ENCODE results near the gene OR10H5. TPM values are rescaled to one million over a fixed set of nuclear protein-coding genes. Genes with fewer than 3 reads are reported as not detected.

OR10H5 gene
- total and polyA plus RNA-seq, 2 of the 13 experiments (the other 11 are each of a cell fraction or from before 2014, with no cell fraction given) = not detected

- 0 out of 2 replicates have a peak, but pooled peaks have one; percentile 26 for TF ChIP-seq BRF2 (CRISPR knock-in tag; IDR thresholded peaks at IDR 0.05)
- TF ChIP-seq ZNF646 (CRISPR knock-in tag; IDR thresholded peaks at IDR 0.05) = peak; percentile 25; the same call in 1 of the 2 replicates
- TF ChIP-seq KAT8 (CRISPR knock-in tag; IDR thresholded peaks at IDR 0.05) = peak; percentile 91
- 0 out of 2 replicates have a peak, but pooled peaks have one; percentile 60 for TF ChIP-seq ZNF704 (CRISPR knock-in tag; IDR thresholded peaks at IDR 0.05; ENCODE audit: borderline replicate concordance)
- peak; percentile 51; the same call in 1 of the 2 replicates for TF ChIP-seq ZNF547 (CRISPR knock-in tag; IDR thresholded peaks at IDR 0.05)
- peak; percentile 82; the same call in 1 of the 2 replicates for TF ChIP-seq PCBP1 (IDR thresholded peaks at IDR 0.05; ENCODE audit: borderline replicate concordance, low read depth, low read length)
- TF ChIP-seq CEBPZ (IDR thresholded peaks at IDR 0.05; ENCODE audit: low read length) = no peak
- TF ChIP-seq ZNF616 (CRISPR knock-in tag; IDR thresholded peaks at IDR 0.05; ENCODE audit: low read depth) = 0 out of 2 replicates have a peak, but pooled peaks have one; percentile 51
- TF ChIP-seq REST (IDR thresholded peaks at IDR 0.05; ENCODE audit: borderline replicate concordance in 1 of 2, low read depth in 1 of 2, low read length in 2 of 2) = no peak
- 0 out of 2 replicates have a peak, but pooled peaks have one; percentile 18 for TF ChIP-seq ZNF367 (CRISPR knock-in tag; IDR thresholded peaks at IDR 0.05; ENCODE audit: borderline replicate concordance)
These were observed 49.1 kb downstream of the OR10H5 start (continued) for GRCh38 chr19:15836330-15837220.
